AG08395 (cell line): Measurements from ENCODE around the gene CCL22.

ENCODE experiments used
- DNase-seq: peaks from one replicate; pipeline ENCODE4 v3.0.0; 2012; ENCODE audit warnings: mixed read lengths, low spot score

Gene CCL22

GRCh38 chr16:57376313-57376818 is 17.8 kb downstream of the CCL22 start:
- DNase-seq: no peak

GRCh38 chr16:57377080-57377841 is 18.7 kb downstream of the CCL22 start:
- DNase-seq: no peak

- no peak for DNase-seq
Observed at GRCh38 chr16:57379579-57379978, 21.0 kb downstream of the CCL22 start.

- no peak for DNase-seq
Observed at GRCh38 chr16:57380671-57381462, 22.3 kb downstream of the CCL22 start.

- DNase-seq: no peak
Observed at GRCh38 chr16:57381791-57382534, 23.4 kb downstream of the CCL22 start.

GRCh38 chr16:57382535-57383275 is 24.1 kb downstream of the CCL22 start:
- DNase-seq: no peak

- DNase-seq: peak; percentile 64
Observed at GRCh38 chr16:57383276-57384247, 25.0 kb downstream of the CCL22 start.

GRCh38 chr16:57384248-57385070 is 25.9 kb downstream of the CCL22 start:
- DNase-seq: no peak

GRCh38 chr16:57385083-57385482 is 26.5 kb downstream of the CCL22 start:
- DNase-seq: no peak

- DNase-seq: no peak
Observed at GRCh38 chr16:57386381-57386951, 27.9 kb downstream of the CCL22 start.

GRCh38 chr16:57387598-57388354 is 29.2 kb downstream of the CCL22 start:
- no peak for DNase-seq

- no peak for DNase-seq
Observed at GRCh38 chr16:57388359-57389086, 29.9 kb downstream of the CCL22 start.

GRCh38 chr16:57389087-57389468 is 30.5 kb downstream of the CCL22 start:
- DNase-seq: no peak

GRCh38 chr16:57390636-57391295 is 32.2 kb downstream of the CCL22 start:
- DNase-seq: no peak

GRCh38 chr16:57391300-57391699 is 32.7 kb downstream of the CCL22 start:
- DNase-seq: no peak

GRCh38 chr16:57391708-57392107 is 33.1 kb downstream of the CCL22 start:
- no peak for DNase-seq

- DNase-seq: no peak
Observed at GRCh38 chr16:57392694-57393093, 34.1 kb downstream of the CCL22 start.
